ENCODE data around the gene ZC3H7A.

ZC3H7A gene

DNA sequence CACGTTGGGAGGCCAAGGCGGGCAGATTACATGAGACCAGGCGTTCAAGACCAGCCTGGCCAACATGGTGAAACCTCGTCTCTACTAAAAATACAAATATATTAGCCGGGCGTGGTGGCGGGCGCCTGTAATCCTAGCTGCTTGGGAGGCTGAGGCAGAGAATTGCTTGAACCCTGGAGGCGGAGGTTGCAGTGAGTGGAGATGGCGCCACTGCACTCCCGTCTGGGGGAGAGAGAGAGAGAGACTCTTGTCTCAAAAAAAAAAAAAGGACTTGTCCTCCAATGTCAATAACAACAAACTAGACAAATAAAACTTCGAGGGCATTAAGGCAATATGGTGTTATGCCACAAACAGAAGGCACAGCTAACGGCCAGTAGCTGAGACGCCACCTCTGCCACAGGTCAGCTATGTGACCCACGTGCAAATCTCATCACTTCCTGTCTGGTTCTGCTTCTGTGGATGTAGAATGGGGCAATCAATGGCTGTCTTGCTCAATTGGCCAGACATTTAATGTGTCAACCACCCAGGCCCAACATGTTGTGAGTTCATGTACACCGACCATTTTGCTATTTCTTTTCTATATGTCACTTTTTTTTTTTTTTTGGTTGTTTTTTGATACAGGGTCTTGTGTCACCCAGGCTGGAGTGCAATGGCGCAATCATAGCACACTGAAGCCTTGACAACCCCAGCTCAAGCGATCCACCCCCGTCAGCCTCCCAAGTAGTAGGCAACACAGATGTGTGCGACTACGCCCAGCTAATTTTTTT lies 53.6 kb downstream of the ZC3H7A start:
- H3K4me3 ChIP-seq (ENCODE audit: low read depth, low read length): peak overlapping the region; percentile 98
- DNase-seq (ENCODE audit: low read depth): no peak
- TF ChIP-seq, protein P1, sequence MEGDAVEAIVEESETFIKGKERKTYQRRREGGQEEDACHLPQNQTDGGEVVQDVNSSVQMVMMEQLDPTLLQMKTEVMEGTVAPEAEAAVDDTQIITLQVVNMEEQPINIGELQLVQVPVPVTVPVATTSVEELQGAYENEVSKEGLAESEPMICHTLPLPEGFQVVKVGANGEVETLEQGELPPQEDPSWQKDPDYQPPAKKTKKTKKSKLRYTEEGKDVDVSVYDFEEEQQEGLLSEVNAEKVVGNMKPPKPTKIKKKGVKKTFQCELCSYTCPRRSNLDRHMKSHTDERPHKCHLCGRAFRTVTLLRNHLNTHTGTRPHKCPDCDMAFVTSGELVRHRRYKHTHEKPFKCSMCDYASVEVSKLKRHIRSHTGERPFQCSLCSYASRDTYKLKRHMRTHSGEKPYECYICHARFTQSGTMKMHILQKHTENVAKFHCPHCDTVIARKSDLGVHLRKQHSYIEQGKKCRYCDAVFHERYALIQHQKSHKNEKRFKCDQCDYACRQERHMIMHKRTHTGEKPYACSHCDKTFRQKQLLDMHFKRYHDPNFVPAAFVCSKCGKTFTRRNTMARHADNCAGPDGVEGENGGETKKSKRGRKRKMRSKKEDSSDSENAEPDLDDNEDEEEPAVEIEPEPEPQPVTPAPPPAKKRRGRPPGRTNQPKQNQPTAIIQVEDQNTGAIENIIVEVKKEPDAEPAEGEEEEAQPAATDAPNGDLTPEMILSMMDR (IDR thresholded peaks at IDR 0.05; ENCODE audit: low read depth, low read length, missing control alignments): no peak

DNA sequence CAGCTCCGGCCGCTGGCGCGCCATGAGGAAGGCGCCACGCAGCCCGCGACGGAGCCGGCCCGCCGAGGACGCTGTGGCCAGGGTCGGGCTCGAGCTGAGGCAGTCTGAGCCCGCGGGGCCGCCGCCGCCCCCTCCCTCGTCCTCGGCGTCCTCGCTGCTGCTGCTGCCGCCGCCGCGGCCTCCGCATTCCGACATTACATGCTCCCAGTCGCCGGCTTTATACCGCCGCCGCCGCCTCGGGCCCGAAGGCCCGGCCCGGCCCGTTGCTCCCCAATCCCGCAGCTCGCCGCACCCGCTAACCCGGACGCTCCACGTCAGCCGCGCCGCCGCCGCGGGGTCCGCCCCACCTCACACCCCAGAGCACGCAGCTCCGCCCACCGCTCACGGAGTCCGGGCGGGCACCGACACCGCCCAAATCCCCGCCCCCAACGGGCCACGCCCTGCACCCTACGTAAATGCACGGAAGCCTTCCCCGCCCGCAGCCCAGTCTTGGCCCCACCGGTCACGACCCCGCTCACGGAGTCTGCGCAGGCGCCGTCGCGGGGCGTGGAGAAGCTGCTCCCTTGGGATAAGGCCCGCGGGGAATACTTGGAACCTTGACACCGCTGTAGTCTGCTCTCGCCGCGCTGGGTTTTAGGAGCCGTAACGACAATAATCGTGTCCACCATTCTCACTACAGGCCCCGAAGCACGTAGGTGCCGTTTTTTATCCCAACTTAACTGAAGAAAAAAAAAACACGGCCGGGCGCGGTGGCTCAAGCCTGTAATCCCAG lies 54.3 kb downstream of the ZC3H7A start, which contains the start of gene TXNDC11:
Gene TXNDC11, minus strand, starts transcription at position 322 of the 772 bp plus-strand sequence. Its CDS starts 127 bp downstream, at position 195.
- DNase-seq (ENCODE audit: low read depth): peak; percentile 94
- peak within 1 kb of the TSS; percentile 98 for H3K4me3 ChIP-seq (ENCODE audit: low read depth, low read length)
- TF ChIP-seq, protein P1 (IDR thresholded peaks at IDR 0.05; ENCODE audit: low read depth, low read length, missing control alignments): no peak

DNA sequence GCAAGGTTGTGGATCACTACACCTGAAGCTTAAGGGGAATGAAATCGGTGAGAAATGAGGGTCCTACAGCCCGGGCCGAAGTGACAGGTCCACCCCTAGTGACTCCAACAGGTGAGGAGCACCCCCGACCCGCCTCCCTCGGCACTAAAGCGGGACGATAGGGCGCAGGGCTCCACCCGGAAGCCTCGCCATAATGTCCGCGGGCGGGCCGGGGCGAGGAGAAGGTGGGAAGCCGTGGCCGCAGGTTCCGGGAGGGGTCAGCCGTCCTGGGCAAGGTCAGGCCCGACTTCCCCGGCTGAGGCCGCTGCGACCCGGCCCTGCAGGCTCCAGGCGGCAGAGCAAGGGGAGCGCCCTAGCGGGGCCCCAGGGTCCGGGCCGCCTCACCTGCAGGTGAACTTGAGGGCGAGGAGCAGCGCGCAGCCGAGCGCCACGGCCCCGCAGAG lies 54.9 kb downstream of the ZC3H7A start:
- peak overlapping the region; percentile 98 for H3K4me3 ChIP-seq (ENCODE audit: low read depth, low read length)
- TF ChIP-seq, protein P1 (IDR thresholded peaks at IDR 0.05; ENCODE audit: low read depth, low read length, missing control alignments): no peak
- no peak for DNase-seq (ENCODE audit: low read depth)

DNA sequence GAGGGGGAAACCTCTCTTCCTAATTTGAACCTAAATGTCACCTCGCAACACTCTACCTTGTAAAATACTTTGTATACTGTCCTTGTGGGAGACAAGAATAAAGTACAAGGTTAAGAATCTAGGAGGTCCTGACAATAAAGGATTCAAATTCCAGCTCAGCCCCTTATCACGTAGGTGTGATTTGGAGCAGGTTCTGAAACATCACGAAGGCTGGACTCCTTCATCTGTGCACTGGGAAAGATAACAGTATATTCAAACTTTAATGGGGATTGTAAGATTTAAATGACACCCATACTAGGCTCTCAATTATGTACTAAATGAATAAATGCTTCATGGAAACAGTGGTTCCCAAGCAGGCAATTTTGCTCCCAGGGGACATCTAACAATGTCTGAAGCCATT lies 56.5 kb downstream of the ZC3H7A start:
- DNase-seq (ENCODE audit: low read depth): no peak
- H3K4me3 ChIP-seq (ENCODE audit: low read depth, low read length): peak overlapping the region; percentile 98
- TF ChIP-seq, protein P1 (IDR thresholded peaks at IDR 0.05; ENCODE audit: low read depth, low read length, missing control alignments): no peak

DNA sequence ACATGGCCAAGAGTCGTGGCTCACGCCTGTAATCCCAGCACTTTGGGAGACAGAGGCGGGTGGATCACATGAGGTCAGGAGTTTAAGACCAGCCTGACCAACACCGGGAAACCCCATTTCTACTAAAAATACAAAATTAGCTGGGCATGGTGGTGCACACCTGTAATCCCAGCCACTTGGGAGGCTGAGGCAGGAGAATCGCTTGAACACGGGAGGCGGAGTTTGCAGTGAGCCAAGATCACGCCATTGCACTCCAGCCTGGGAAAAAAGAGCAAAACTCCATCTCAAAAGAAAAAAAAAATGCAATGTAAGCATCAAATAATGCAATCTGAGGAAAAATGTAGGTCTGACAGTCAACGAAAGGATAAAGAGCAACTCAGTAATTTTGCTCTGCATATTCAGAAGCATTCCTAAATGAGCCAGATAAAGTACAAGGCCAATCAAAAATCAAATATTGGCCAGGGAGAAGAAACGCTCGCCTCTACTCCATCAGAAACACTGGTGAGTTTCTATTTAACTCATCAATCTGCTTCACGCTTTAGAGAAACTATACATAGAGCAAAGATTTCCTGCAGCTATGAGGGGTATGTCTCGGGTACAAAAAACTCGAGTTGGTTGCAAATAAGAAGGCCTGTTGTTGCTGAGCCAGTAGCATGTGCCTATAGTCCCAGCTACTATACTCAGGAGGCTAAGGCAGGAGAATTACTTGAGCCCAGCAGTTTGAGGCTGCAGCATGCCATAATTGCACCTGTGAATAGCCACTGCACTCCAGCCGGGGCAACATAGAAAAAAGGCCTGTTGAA lies 58.1 kb downstream of the ZC3H7A start:
- peak; percentile 59 for DNase-seq (ENCODE audit: low read depth)
- peak overlapping the region; percentile 98 for H3K4me3 ChIP-seq (ENCODE audit: low read depth, low read length)

DNA sequence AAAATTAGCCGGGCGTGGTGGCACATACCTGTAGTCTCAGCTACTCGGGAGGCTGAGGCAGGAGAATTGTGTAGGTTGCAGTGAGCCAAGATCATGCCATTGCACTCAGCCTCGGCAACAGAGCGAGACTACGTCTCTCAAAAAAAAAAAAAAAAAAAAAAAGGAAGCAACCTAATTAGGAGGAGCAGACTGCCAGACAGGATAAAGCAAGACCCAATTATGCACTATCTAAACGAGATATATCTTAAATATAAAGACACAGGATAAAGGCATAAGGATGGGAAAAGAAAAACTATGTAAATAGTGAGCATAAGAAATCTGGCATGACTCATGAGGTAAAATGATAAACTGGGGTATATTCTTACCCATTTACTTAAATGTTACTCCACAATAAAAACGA lies 59.3 kb downstream of the ZC3H7A start:
- TF ChIP-seq, protein P1 (IDR thresholded peaks at IDR 0.05; ENCODE audit: low read depth, low read length, missing control alignments): no peak
- no peak for DNase-seq (ENCODE audit: low read depth)
- no peak overlapping the region for H3K4me3 ChIP-seq (ENCODE audit: low read depth, low read length)

More for the DNA sequence above, 58.1 kb downstream of the ZC3H7A start:
- TF ChIP-seq, protein P1 (IDR thresholded peaks at IDR 0.05; ENCODE audit: low read depth, low read length, missing control alignments): no peak

Data from GM12864 (cell line).